Suprapubic skin (tissue), 4 donors: Measurements from ENCODE around the gene PHACTR2. TPM values are rescaled to one million over a fixed set of nuclear protein-coding genes. Genes with fewer than 3 reads are reported as not detected.

Experiments used
- DNase-seq, 2 donors: peaks; one replicate each; pipeline ENCODE4 v3.0.0-alpha.2; 2019; ENCODE audit warnings: low spot score in 2 of 2
- H3K27ac ChIP-seq: fragments of 200-600 bp; sonication (generic); one replicate; pipeline ENCODE4 v1.5.1; 2019
- H3K27me3 ChIP-seq: fragments of 200-600 bp; sonication (generic); one replicate; pipeline ENCODE4 v1.5.1; 2019
- H3K36me3 ChIP-seq: fragments of 200-600 bp; sonication (generic); one replicate; pipeline ENCODE4 v1.5.1; 2019
- H3K4me1 ChIP-seq: fragments of 200-600 bp; sonication (generic); one replicate; pipeline ENCODE4 v1.5.1; 2019
- H3K4me3 ChIP-seq: fragments of 200-600 bp; sonication (generic); one replicate; pipeline ENCODE4 v1.5.1; 2019; ENCODE audit warnings: mild to moderate bottlenecking
- H3K9me3 ChIP-seq: fragments of 200-600 bp; sonication (generic); one replicate; pipeline ENCODE4 v1.5.1; 2019
- CTCF ChIP-seq, 2 donors: fragments of 200-600 bp in 1 of 2; fragments of 450-650 bp in 1 of 2; sonication (generic) in 1 of 2; IDR thresholded peaks; one replicate each; pipeline ENCODE4 v1.5.1; 2016 to 2019; ENCODE audit warnings: antibody characterized with exemption in 2 of 2, mild to moderate bottlenecking in 1 of 2, moderate library complexity in 1 of 2
- EP300 ChIP-seq: sonication (generic); formaldehyde crosslinking; IDR thresholded peaks from one replicate; pipeline ENCODE4 v1.6.1; 2017; ENCODE audit warnings: antibody characterized with exemption
- POLR2A ChIP-seq, 2 donors: fragments of 450-650 bp; IDR thresholded peaks; one replicate each; pipeline ENCODE4 v1.6.1; 2017; ENCODE audit warnings: antibody characterized with exemption in 2 of 2, mild to moderate bottlenecking in 2 of 2, moderate library complexity in 2 of 2
- POLR2AphosphoS5 ChIP-seq, 3 donors: sonication (generic); formaldehyde crosslinking; IDR thresholded peaks; one replicate each; pipeline ENCODE4 v1.6.1; 2017; ENCODE audit warnings: antibody characterized with exemption in 3 of 3
- WGBS: methylation state at CpG from one replicate; pipeline ENCODE4 v1.1.5; 2018; 5-methylcytosine and 5-hydroxymethylcytosine counted together
- total RNA-seq, 4 donors: library from RNA; depleted of rRNA; stranded (reverse); fragments of >200 nt; gene quantifications; one replicate each; pipeline ENCODE4 v1.1.0, GENCODE V29; 2016

Gene PHACTR2
- total RNA-seq, 4 donors from 2014 or later: 11.9 to 31.5 (median 20.9) TPM

- H3K4me1 ChIP-seq: peaks cover 34% of the 10 kb centered on the region
- H3K4me3 ChIP-seq: no peak overlapping the region
- H3K36me3 ChIP-seq: no peaks in the 10 kb centered on the region
- WGBS: 94% methylated on average over 8 of the region's 8 CpGs
- H3K27me3 ChIP-seq: no peaks in the 10 kb centered on the region
- H3K9me3 ChIP-seq: no peaks in the 10 kb centered on the region
- TF ChIP-seq POLR2AphosphoS5 (IDR thresholded peaks at IDR 0.05): no peak
- TF ChIP-seq EP300: no peak
- TF ChIP-seq POLR2A (IDR thresholded peaks at IDR 0.05): no peak
- TF ChIP-seq CTCF (IDR thresholded peaks at IDR 0.05): no peak
- H3K27ac ChIP-seq: no peak overlapping the region
- no peak for DNase-seq
Measured at GRCh38 chr6:143747347-143747842, 69.6 kb downstream of the PHACTR2 start.

- 91% methylated on average over 1 of the region's 1 CpG for WGBS
- H3K36me3 ChIP-seq: no peaks in the 10 kb centered on the region
- no peaks in the 10 kb centered on the region for H3K27me3 ChIP-seq
- peaks cover 13% of the 10 kb centered on the region for H3K4me1 ChIP-seq
- H3K27ac ChIP-seq: no peak overlapping the region
- no peak for DNase-seq
- no peak overlapping the region for H3K4me3 ChIP-seq
- H3K9me3 ChIP-seq: no peaks in the 10 kb centered on the region
- TF ChIP-seq POLR2A (IDR thresholded peaks at IDR 0.05) (no peak), POLR2AphosphoS5 (IDR thresholded peaks at IDR 0.05) (no peak), EP300 (no peak), CTCF (IDR thresholded peaks at IDR 0.05) (no peak)
Measured at GRCh38 chr6:143749891-143750290, 72.1 kb downstream of the PHACTR2 start.

DNA sequence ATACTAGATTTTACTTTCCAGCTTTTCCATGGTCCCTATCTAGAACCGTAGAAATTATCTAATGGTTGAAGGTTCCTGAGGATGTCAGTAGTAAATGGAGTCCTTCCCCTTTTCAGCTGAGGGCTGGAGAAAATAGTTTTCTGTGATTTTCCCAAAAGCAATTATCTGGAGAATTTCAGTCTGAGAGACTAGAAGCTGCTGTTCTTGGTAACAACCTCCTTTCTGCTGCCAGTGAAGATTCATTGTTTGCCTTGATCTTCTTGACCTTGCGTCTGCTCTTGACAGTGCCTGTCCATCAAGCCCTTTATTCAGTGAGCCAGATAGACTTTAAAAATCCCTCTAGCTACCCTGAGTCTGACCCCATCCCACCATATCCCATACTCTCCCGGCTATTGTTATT lies 73.1 kb downstream of the PHACTR2 start:
- no peak for DNase-seq
- H3K4me1 ChIP-seq: peaks cover 4% of the 10 kb centered on the region
- H3K36me3 ChIP-seq: no peaks in the 10 kb centered on the region
- no peak overlapping the region for H3K27ac ChIP-seq
- no peak for TF ChIP-seq POLR2A (IDR thresholded peaks at IDR 0.05)
- no peak for TF ChIP-seq CTCF (IDR thresholded peaks at IDR 0.05)
- no peak for TF ChIP-seq POLR2AphosphoS5 (IDR thresholded peaks at IDR 0.05)
- TF ChIP-seq EP300: no peak
- WGBS: 92% methylated on average over 3 of the region's 3 CpGs
- H3K27me3 ChIP-seq: no peaks in the 10 kb centered on the region
- no peaks in the 10 kb centered on the region for H3K9me3 ChIP-seq
- no peak overlapping the region for H3K4me3 ChIP-seq

DNA sequence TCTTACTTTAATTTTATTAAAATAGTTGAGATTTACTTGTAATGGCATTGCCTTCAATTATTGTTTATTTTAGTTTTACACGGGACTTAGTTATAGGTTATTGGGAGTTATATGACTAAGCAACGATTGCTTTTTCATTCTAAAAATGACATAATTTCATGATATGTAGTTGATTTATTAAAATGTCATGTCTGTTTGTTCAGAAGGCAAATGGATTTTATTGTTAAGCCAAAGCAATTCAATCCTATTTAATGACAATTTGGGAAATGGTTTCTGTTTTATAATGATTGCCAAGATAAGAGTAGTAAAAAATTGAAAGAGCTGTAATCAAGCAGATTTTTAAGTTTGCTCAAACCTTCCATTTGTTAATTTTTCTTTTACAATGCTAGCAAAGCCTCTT lies 74.7 kb downstream of the PHACTR2 start:
- WGBS: 65% methylated on average over 2 of the region's 2 CpGs

GRCh38 chr6:143753678-143754077 lies 75.9 kb downstream of the PHACTR2 start:
- WGBS: 80% methylated on average over 4 of the region's 4 CpGs
- Histone ChIP-seq H3K27ac (no peak overlapping the region), H3K36me3 (no peaks in the 10 kb centered on the region)

More for the DNA sequence above, 74.7 kb downstream of the PHACTR2 start:
- Histone ChIP-seq H3K36me3 (no peaks in the 10 kb centered on the region), H3K4me1 (no peaks in the 10 kb centered on the region), H3K4me3 (no peak overlapping the region), H3K27me3 (no peaks in the 10 kb centered on the region), H3K9me3 (no peaks in the 10 kb centered on the region), H3K27ac (no peak overlapping the region)
- DNase-seq: no peak
- TF ChIP-seq POLR2AphosphoS5 (IDR thresholded peaks at IDR 0.05) (no peak), POLR2A (IDR thresholded peaks at IDR 0.05) (no peak)

More at GRCh38 chr6:143753678-143754077, 75.9 kb downstream of the PHACTR2 start:
- H3K4me1 ChIP-seq: no peaks in the 10 kb centered on the region
- TF ChIP-seq POLR2A (IDR thresholded peaks at IDR 0.05) (no peak), EP300 (no peak), CTCF (IDR thresholded peaks at IDR 0.05) (no peak), POLR2AphosphoS5 (IDR thresholded peaks at IDR 0.05) (no peak)
- no peak overlapping the region for H3K4me3 ChIP-seq
- H3K27me3 ChIP-seq: no peaks in the 10 kb centered on the region
- no peaks in the 10 kb centered on the region for H3K9me3 ChIP-seq
- DNase-seq: no peak
